NOMO-1 (cell line): ENCODE measurements around the gene TXLNG.
A peak's percentile ranks its signal among the peaks of the same experiment; 100 is the strongest.

Experiments used
- DNase-seq, 2 experiments: peaks; one replicate each; lab custom pipeline; 2025; ENCODE audit not compliant: unreplicated experiment in 2 of 2; lab: John Stamatoyannopoulos, UW

The TXLNG gene

DNA sequence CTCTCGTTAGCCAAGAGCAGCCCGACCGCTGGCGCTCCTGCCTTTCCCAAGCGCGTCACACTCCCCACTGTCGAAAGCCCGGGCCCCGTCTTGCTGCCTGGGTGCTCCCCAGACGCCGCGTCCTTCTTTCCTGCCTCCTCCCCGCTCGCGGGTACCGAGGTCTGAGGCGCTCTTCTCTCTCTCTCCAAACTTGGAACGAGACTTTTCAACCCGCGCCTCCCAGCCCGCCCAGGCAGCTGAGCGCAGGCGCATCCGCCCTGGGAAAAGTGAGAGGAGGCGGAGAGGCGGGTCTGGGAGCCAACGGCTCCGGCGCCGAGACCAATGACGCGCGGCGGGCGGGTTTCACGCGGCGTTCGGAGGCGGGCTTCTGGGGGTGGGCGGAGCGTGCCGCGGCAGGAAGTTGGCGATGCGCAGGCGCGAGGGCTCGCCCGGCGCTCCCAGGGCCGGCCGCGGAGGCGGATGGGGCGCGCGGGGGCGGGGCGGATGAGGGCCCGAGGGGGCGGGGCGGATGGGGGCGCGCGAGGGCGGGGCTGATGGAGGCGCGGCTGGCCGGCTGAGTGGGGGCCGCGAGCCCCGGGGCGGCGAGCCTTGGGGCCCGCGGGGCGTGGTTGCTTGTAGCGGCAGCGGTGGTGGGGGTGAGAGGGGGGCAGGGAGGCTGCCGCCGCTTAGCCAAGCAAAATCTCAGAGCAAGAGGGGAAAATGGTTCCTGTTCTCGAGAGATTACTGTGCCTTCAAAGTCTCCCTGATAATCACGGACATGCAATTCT is 84.0 kb downstream of the TXLNG start, which contains the start of gene RBBP7:
TSS of gene RBBP7 (minus strand) at position 268 of the 767 bp plus-strand sequence. CDS start 309 bp downstream, outside the sequence.
- DNase-seq, result peak; percentile 95 to 99

DNA sequence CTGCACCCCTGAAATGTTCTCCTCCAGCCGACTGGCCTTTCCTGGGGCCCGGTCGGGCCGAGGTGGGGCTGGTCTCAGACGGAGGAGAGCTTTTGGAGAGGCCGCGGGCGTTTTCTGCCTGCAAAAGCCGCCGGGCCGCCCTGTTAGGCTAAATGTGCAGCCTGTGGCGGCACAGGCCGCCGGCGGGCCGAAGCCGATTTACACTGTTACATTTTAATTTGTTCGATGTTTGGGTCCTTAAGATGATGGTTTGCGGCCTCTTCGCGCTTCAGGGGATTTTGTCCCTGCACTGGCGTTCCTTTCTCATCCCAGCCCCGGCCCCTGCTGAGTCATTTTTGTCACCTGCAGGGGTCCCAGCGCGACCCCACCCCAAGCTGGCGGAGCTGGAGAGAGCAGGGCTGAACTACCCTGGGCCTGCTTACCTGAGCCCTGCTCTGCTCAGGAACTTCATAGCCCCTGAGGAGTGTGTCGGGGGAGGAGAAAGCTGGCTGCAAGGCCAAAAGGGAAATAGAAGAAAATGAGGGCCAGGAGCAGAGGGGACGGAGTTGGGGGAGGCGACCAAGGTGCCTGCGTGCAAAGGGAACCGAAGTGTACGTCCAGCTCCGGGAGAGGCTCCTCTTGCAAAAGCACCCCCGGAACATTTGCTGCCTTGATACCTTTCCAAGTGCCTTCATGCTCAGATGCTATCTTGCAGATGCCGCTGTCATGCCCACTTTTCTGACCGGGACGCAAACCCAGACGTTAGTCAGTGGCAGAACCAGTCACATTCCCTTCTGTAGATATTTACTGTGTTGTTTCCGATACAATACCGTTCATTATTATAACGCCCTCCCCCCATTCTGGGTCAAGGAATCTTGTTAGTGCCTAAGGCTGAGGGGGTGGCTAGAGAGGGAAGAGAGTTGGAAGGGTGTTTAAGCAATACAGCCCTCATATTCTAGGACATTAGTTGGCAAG is 84.9 kb downstream of the TXLNG start:
- DNase-seq, result peak; percentile 43 to 62

DNA sequence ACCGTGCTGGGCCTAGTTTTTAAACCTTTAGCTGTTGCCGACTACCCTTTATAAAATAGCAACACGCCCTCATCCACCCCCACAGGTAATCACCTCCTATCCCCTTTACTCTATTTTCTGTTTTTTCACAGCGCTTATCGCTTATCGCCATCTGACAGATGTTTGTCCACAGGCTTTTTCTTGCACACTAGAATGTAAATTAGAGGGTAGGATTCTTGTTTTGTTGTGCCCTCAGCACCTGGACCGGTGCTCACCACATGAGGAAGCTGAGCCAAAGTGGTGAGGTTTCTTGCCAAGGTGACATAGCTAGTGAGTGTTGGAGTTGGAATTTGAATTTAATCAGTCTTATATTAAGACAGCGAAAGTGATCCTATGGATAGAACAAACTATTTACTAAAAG is 86.8 kb downstream of the TXLNG start:
- DNase-seq, result no peak

- no peak for DNase-seq
These were observed 88.3 kb downstream of the TXLNG start for GRCh38 chrX:16874458-16875095.

DNA sequence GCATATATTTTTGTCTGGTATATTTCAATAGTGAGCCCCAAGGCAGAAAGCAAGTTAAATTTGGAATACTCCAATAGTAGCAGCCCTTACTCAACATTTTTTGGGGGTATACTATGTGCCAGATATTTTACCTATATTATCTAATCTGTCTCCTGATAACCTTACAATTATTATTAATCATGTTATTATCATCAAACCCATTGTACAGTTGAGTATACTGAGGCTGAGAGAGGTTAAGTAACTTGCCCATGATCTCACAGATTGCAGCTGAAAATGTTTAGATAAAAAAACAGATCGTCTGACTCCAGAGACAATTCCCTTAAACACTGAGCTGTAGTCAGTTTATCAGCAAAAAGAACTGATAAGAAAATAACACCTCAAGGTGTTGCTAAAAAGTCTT is 90.4 kb downstream of the TXLNG start:
- DNase-seq, result no peak

- DNase-seq, result peak in 1 of 2 experiments; percentile 5
These were observed 95.9 kb downstream of the TXLNG start for GRCh38 chrX:16882169-16882568.

DNA sequence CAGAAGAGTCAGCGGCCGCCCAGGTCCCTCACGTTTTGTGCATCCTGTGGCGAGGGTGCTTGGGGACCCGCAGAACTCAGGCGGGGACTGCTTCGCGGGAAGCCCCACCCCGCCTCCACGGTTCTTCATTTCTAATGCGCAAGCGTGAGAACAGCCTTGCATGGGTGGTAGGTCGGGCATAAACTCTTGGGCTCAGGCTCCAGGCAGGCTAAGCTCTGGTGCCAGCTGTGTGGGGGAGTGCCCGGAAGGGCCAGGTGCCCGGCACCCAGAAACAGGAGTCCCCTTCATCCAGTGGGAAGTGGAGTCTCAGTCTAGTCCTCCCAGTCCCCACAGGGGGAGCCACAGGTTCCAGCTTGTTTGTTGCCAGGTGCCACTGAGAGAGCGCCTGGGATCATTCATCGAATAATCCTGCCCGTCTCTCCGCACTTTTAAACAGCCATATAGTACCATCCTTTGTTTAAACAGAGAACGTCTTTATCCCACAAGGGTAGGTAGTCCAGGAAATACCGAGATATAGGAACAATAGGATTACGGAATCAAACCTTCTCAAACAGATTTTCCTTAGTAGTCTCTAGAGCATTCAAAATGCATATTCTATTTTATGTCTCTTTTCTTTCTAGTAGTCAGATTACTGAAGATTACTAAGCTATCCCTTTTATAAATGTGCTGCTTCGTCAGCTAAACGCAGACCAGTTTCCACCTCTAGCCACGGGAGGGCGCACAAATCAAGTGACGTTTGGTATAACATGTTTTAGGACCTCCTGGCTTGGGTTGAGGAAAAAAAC is 96.6 kb downstream of the TXLNG start:
- DNase-seq, result peak; percentile 44 to 63

DNA sequence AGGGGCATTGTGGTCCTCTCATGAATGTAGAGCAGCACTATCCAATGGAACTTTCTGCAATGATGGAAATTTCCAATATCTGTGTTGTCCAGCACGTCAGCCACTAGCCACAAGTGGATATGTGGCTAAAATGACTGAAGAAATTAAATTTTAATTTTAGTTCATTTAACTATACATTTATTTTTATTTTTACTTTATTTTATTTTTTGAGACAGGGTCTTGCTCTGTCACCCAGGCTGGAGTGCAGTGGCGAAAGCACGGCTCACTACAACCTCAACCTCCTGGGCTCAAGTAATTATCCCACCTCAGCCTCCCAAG is 97.2 kb downstream of the TXLNG start:
- no peak for DNase-seq

GRCh38 chrX:16885628-16886027 is 99.4 kb downstream of the TXLNG start:
- peak; percentile 63 to 81 for DNase-seq

GRCh38 chrX:16892504-16893362 is 106.5 kb downstream of the TXLNG start:
- peak; percentile 77 to 95 for DNase-seq
